Measurements from ENCODE around the gene DGKB. TPM values are rescaled to one million over a fixed set of nuclear protein-coding genes. Genes with fewer than 3 reads are reported as not detected.

DGKB gene
- polyA plus RNA-seq, 1 of the 3 experiments (the other 2 are of a cell fraction) = 2.1 TPM

DNA sequence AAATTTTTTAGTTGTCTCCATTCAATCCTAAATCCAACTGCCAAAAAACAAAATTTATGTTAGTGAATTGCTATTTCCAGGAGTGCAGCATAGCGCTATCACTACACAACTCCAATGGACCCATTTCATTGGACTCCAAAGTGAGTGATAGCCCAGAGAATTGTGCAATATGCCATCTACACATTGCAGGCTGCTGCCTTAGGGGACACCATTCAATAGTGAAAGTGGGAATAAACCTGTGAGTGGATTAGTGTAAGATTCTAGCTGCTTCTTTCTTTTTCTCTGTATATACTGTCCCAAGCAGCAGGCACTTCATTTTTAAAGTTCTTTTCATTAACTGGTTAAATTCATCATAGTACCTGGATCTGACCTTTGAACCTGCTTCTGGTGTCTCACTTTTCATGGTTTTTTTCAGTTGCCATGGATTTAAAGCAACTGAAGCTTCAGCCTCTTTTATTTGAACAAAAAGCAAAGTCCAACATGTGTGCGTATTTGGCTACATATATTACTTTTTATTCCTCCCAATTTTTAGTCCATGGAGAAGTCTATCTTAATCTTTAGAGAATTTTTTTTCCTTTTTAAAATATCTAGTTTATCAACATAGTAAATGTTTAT is 97.3 kb downstream of the DGKB start:
- 88% methylated on average over 2 of the region's 2 CpGs for WGBS (ENCODE audit: low lambda C conversion rate)
- POLR2A ChIA-PET = no interaction called here
- Histone ChIP-seq H3F3A (replicated peaks; ENCODE audit: insufficient read depth) (peaks cover 27% of the 10 kb centered on the region), H3K9me3 (no peaks in the 10 kb centered on the region), H3K9ac (no peak overlapping the region), H3K79me2 (ENCODE audit: insufficient read depth) (no peaks in the 10 kb centered on the region), H2AFZ (ENCODE audit: low read depth) (no peak overlapping the region), H3K27ac (ENCODE audit: low read depth in 2 of 2, low read length in 1 of 2) (no peak overlapping the region), H3K36me3 (replicated peaks in 1 of 2; ENCODE audit: control insufficient read depth in 1 of 2, insufficient read depth in 2 of 2, low read length in 1 of 2) (no peaks in the 10 kb centered on the region), H4K20me1 (ENCODE audit: insufficient read depth) (no peaks in the 10 kb centered on the region), H3K9me2 (no peaks in the 10 kb centered on the region), H3K27me3 (ENCODE audit: insufficient read depth) (no peaks in the 10 kb centered on the region), H3K4me3 (ENCODE audit: low read depth in 2 of 2, low read length in 1 of 2) (no peak overlapping the region), H3K4me2 (no peak overlapping the region), H3K4me1 (ENCODE audit: control insufficient read depth in 1 of 2, insufficient read depth in 2 of 2, low read depth in 1 of 2, low read length in 1 of 2) (peaks cover 3 to 5% of the 10 kb centered on the region in 2 experiments; a peak in 2 of 4 replicates)
- CTCF ChIA-PET = interaction anchor here (0.8 kb wide), 1 partner anchor 9 kb away, joined by 3 read pairs; no protein-coding TSS in a partner anchor
- TF ChIP-seq RXRA (IDR thresholded peaks at IDR 0.05; ENCODE audit: borderline replicate concordance, low read depth) (no peak), YY1 (IDR thresholded peaks at IDR 0.05; ENCODE audit: low read depth) (no peak), GATA2 (CRISPR knock-in tag; IDR thresholded peaks at IDR 0.05) (no peak), SIN3A (IDR thresholded peaks at IDR 0.05; ENCODE audit: borderline replicate concordance, low read depth, low read length) (no peak), FOXM1 (IDR thresholded peaks at IDR 0.05; ENCODE audit: low read depth) (no peak), TCF12 (IDR thresholded peaks at IDR 0.05) (no peak), POLR2AphosphoS5 (IDR thresholded peaks at IDR 0.05; ENCODE audit: low read depth, low read length) (no peak), FOSL2 (IDR thresholded peaks at IDR 0.05; ENCODE audit: borderline replicate concordance, low read depth) (no peak), TEAD4 (IDR thresholded peaks at IDR 0.05; ENCODE audit: borderline replicate concordance, insufficient read depth) (no peak), NRF1 (IDR thresholded peaks at IDR 0.05; ENCODE audit: low read depth, low read length) (no peak)
- TF ChIP-seq, protein P1, sequence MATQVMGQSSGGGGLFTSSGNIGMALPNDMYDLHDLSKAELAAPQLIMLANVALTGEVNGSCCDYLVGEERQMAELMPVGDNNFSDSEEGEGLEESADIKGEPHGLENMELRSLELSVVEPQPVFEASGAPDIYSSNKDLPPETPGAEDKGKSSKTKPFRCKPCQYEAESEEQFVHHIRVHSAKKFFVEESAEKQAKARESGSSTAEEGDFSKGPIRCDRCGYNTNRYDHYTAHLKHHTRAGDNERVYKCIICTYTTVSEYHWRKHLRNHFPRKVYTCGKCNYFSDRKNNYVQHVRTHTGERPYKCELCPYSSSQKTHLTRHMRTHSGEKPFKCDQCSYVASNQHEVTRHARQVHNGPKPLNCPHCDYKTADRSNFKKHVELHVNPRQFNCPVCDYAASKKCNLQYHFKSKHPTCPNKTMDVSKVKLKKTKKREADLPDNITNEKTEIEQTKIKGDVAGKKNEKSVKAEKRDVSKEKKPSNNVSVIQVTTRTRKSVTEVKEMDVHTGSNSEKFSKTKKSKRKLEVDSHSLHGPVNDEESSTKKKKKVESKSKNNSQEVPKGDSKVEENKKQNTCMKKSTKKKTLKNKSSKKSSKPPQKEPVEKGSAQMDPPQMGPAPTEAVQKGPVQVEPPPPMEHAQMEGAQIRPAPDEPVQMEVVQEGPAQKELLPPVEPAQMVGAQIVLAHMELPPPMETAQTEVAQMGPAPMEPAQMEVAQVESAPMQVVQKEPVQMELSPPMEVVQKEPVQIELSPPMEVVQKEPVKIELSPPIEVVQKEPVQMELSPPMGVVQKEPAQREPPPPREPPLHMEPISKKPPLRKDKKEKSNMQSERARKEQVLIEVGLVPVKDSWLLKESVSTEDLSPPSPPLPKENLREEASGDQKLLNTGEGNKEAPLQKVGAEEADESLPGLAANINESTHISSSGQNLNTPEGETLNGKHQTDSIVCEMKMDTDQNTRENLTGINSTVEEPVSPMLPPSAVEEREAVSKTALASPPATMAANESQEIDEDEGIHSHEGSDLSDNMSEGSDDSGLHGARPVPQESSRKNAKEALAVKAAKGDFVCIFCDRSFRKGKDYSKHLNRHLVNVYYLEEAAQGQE (IDR thresholded peaks at IDR 0.05; ENCODE audit: low read depth, low read length) = no peak
- TF ChIP-seq, protein P2, sequence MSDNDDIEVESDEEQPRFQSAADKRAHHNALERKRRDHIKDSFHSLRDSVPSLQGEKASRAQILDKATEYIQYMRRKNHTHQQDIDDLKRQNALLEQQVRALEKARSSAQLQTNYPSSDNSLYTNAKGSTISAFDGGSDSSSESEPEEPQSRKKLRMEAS (IDR thresholded peaks at IDR 0.05; ENCODE audit: low read depth) = no peak
- TF ChIP-seq, protein P3, sequence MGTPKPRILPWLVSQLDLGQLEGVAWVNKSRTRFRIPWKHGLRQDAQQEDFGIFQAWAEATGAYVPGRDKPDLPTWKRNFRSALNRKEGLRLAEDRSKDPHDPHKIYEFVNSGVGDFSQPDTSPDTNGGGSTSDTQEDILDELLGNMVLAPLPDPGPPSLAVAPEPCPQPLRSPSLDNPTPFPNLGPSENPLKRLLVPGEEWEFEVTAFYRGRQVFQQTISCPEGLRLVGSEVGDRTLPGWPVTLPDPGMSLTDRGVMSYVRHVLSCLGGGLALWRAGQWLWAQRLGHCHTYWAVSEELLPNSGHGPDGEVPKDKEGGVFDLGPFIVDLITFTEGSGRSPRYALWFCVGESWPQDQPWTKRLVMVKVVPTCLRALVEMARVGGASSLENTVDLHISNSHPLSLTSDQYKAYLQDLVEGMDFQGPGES (IDR thresholded peaks at IDR 0.05; ENCODE audit: low read depth, low read length) = no peak
- no peak for DNase-seq

All from SK-N-SH (cell line).